Heart right ventricle (tissue), 16 donors: ENCODE data around the gene SERP1. TPM values are rescaled to one million over a fixed set of nuclear protein-coding genes. Genes with fewer than 3 reads are reported as not detected.

Source experiments
- ATAC-seq, 8 donors: fragments of 200-7000 bp; cut with Tn5 transposase; one replicate each; pipeline ENCODE4 v1.9.1; 2020; ENCODE audit warnings: mild to moderate bottlenecking in 8 of 8, moderate library complexity in 8 of 8, moderate number of reproducible peaks in 1 of 8
- DNase-seq, 2 donors: peaks; one replicate each; pipeline ENCODE4 v3.0.0-alpha.2; 2020
- H3K27ac ChIP-seq, 10 donors: fragments of 200-600 bp; sonication (generic) in 2 of 10; one replicate each; pipeline versions ENCODE4 v1.5.0 to v1.8.0; 2020 to 2022; ENCODE audit warnings: mild to moderate bottlenecking in 3 of 10
- H3K27me3 ChIP-seq, 7 donors: fragments of 200-600 bp; one replicate each; pipeline ENCODE4 v1.8.0; 2021 to 2022; ENCODE audit warnings: mild to moderate bottlenecking in 2 of 7
- H3K36me3 ChIP-seq, 9 donors: fragments of 200-600 bp; sonication (generic) in 1 of 9; one replicate each; pipeline versions ENCODE4 v1.5.0 to v1.8.0; 2020 to 2022; ENCODE audit warnings: mild to moderate bottlenecking in 2 of 9
- H3K4me1 ChIP-seq, 9 donors: fragments of 200-600 bp; sonication (generic) in 1 of 9; one replicate each; pipeline versions ENCODE4 v1.5.0 to v1.8.0; 2020 to 2022; ENCODE audit warnings: mild to moderate bottlenecking in 4 of 9
- H3K4me3 ChIP-seq, 10 donors: fragments of 200-600 bp; sonication (generic) in 2 of 10; one replicate each; pipeline versions ENCODE4 v1.5.0 to v1.8.0; 2020 to 2022; ENCODE audit warnings: mild to moderate bottlenecking in 7 of 10, moderate library complexity in 2 of 10
- H3K9me3 ChIP-seq, 11 donors: fragments of 200-600 bp in 10 of 11; sonication (generic) in 2 of 11; one replicate each; pipeline versions ENCODE4 v1.5.0 to v1.8.0; 2013 to 2022; ENCODE audit warnings: mild to moderate bottlenecking in 2 of 11, control low read depth in 1 of 11, moderate library complexity in 1 of 11
- WGBS, 2 donors: extraction: QIAGEN DNeasy Blood & Tissue Kit; methylation state at CpG; one replicate each; pipeline ENCODE4 v1.1.7; 2013; ENCODE audit warnings: inconsistent platforms in 1 of 2; 5-methylcytosine and 5-hydroxymethylcytosine counted together
- intact Hi-C, 10 donors: fragments of 100-400 bp; cut with DNase I; formaldehyde crosslinking; loops; one replicate each; pipeline versions ENCODE4 v1.11.1 to v1.14.2; 2022
- polyA plus RNA-seq, 2 donors: library from polyadenylated mRNA; stranded (reverse); fragments of 200-250 nt; gene quantifications; one replicate each; pipeline ENCODE4 v1.2.3, GENCODE V29; 2013
- total RNA-seq, 10 donors: library from RNA; stranded (reverse); fragmentation: NEBNext Ultra II Directional in 3 of 10; extraction: Animal tissue kit (Norgen Biotek cat#: 25700) in 3 of 10; gene quantifications; one replicate each; pipeline versions ENCODE4 v1.2.1 to v1.2.4, GENCODE V29; 2021 to 2023
- TF ChIP-seq, protein P1 (sequence below), 9 donors: fragments of 200-600 bp; sonication (generic) in 2 of 9; IDR thresholded peaks; one replicate each; pipeline versions ENCODE4 v1.5.0 to v1.8.0; 2021 to 2022; ENCODE audit warnings: antibody characterized with exemption in 9 of 9, mild to moderate bottlenecking in 5 of 9, moderate library complexity in 1 of 9
- donor health status: Arrhythmogenic right ventricular cardiomyopathy.
- donor health status: ischemic (EF 13 %, LVEDD 7.1; RV severe dilation, severe dysfunction).
- donor health status: healthy with polysubstance abuse.
- donor health status: DM: no; HTN: yes; CAD: no.
- donor health status: DM: no; HTN: no; CAD: no.
- donor health status: ischemic (EF 25% LVEDD 6.9; RV normal size, moderate dysfunction).
- donor health status: ischemic (EF 25% LVEDD 5.7; RV mildly dilated, moderate dysfunction).
- donor health status: healthy.
- donor health status: DM: yes; HTN: yes; CAD: no.
- donor health status: Ischemic cardiomyopathy.
- donor health status: ischemic (EF 35%, LVEDD 5.7; RV mildly dilated, moderate dysfunction).
- donor health status: nonischemic (EF 11% LVEDD 7.7; RV severe dilation, severe dysfunction).
- donor health status: DM: yes; HTN: yes; CAD: no.
- donor health status: PGD.
- donor health status: ischemic (EF 29% LVEDD 5.4; RV normal size, mild dysfunction).
- donor health status: nonischemic (EF 23%, LVEDD 6.1; RV moderate dilation, normal function).

Gene SERP1
- total and polyA plus RNA-seq, 12 donors, result 17.5 to 79.0 (median 21.9) TPM

DNA sequence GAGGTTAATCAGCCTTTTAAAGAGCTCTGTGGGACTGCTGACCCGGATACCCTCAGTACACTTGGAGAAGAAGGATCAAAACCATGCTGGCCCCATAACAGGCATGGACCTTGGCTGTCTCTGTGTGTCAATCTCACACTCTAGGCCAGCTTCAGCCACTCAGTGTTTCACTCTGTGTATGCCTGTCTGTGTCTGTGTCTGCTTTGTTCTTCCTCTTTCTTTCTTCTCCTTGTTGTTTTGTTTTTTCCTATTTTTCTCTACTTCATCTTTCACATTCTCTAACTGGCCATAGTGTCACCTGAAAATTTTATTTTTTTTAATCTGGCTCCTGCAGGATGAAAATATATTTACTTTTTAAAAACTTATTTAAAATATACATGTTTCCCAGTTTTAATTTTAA, 51.1 kb downstream of the SERP1 start:
- peak in 1 of 8 donors; percentile 33 for ATAC-seq
- intact Hi-C loops, result loop anchor here (1.0 to 10.0 kb wide), 15 partner anchors 80 to 558 kb away; partner anchors contain the start of gene TSC22D2 (in 1 of the 10)
- Histone ChIP-seq H3K27me3 (no peaks in the 10 kb centered on the region), H3K36me3 (no peaks in the 10 kb centered on the region), H3K4me3 (no peak overlapping the region), H3K27ac (no peak overlapping the region), H3K4me1 (peaks cover 0 to 10% (median 0%) of the 10 kb centered on the region in 9 donors), H3K9me3 (no peaks in the 10 kb centered on the region)
- 74 to 79% methylated on average over 1 of the region's 1 CpG for WGBS, 2 donors
- no peak for DNase-seq
- TF ChIP-seq, protein P1, sequence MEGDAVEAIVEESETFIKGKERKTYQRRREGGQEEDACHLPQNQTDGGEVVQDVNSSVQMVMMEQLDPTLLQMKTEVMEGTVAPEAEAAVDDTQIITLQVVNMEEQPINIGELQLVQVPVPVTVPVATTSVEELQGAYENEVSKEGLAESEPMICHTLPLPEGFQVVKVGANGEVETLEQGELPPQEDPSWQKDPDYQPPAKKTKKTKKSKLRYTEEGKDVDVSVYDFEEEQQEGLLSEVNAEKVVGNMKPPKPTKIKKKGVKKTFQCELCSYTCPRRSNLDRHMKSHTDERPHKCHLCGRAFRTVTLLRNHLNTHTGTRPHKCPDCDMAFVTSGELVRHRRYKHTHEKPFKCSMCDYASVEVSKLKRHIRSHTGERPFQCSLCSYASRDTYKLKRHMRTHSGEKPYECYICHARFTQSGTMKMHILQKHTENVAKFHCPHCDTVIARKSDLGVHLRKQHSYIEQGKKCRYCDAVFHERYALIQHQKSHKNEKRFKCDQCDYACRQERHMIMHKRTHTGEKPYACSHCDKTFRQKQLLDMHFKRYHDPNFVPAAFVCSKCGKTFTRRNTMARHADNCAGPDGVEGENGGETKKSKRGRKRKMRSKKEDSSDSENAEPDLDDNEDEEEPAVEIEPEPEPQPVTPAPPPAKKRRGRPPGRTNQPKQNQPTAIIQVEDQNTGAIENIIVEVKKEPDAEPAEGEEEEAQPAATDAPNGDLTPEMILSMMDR (IDR thresholded peaks at IDR 0.05), result no peak

DNA sequence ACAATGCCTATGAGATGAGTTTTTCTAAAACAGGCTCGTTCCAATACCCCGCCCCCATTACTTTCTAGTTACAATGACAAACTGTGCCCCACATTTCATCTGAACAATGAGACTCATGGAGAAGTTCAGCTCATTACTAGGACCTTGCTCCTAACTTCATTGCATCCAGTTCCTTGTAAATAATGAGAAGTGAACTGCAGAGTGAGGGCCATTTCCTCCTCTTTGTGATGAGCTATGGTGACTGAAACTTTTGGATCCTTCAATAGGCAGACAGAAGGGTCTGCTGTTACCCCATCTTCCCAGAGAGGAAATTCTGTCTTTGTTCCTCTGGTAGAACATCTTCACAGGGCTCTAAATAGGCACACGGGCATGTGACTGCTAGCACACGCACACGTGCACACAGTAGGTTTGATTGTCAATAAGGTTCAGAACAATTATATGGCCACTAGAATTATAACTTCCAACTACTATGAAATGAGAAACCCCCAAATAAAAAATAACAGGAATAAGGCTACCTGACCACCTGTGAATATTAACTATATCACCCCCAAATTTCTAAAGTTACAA, 51.8 kb downstream of the SERP1 start:
- WGBS, 2 donors, result 93 to 94% methylated on average over 5 of the region's 5 CpGs
- TF ChIP-seq, protein P1 (IDR thresholded peaks at IDR 0.05), result no peak

More for the DNA sequence above, 51.8 kb downstream of the SERP1 start:
- intact Hi-C loops, result loop anchor here in 8 of 10 donors (2.0 to 10.0 kb wide), 10 partner anchors 80 to 530 kb away; partner anchors contain the start of gene TSC22D2 (in 1 of the 8)
- Histone ChIP-seq H3K4me3 (no peak overlapping the region), H3K27me3 (no peaks in the 10 kb centered on the region), H3K4me1 (peaks cover 0 to 10% (median 0%) of the 10 kb centered on the region in 9 donors), H3K27ac (no peak overlapping the region), H3K9me3 (no peaks in the 10 kb centered on the region), H3K36me3 (no peaks in the 10 kb centered on the region)
- no peak for ATAC-seq
- DNase-seq, result no peak

Other genes with a start within 250 kb of the SERP1 start
- gene TSC22D2, start 138.2 kb downstream of the SERP1 start, total RNA-seq, result 10 to 100 TPM; 17.2 to 73.1 (median 38.9) TPM
- 10 to 100 TPM; 11.8 to 15.1 TPM for gene TSC22D2, start 138.2 kb downstream of the SERP1 start, polyA plus RNA-seq
- gene EIF2A, start 291 bp upstream of the SERP1 start, total RNA-seq, result 10 to 100 TPM; 67.5 to 86.5 (median 76.2) TPM
- gene EIF2A, start 291 bp upstream of the SERP1 start, polyA plus RNA-seq, result 10 to 100 TPM; 45.8 to 47.8 TPM
- gene SELENOT, start 56.8 kb upstream of the SERP1 start, total RNA-seq, result 10 to 100 TPM; 63.8 to 88.2 (median 76.1) TPM
- gene SELENOT, start 56.8 kb upstream of the SERP1 start, polyA plus RNA-seq, result 100 to 1,000 TPM in 1 of 2 donors, 10 to 100 TPM in 1; 15.9 to 101 TPM
- under 1 TPM in 2 of 10 donors, not detected in 8; 0.20 to 0.56 TPM for gene ERICH6, start 157.4 kb upstream of the SERP1 start, total RNA-seq
- gene ERICH6, start 157.4 kb upstream of the SERP1 start, polyA plus RNA-seq, result not detected
- 10 to 100 TPM; 11.5 to 30.7 (median 20.8) TPM for gene SIAH2, start 216.7 kb upstream of the SERP1 start, total RNA-seq
- gene SIAH2, start 216.7 kb upstream of the SERP1 start, polyA plus RNA-seq, result 10 to 100 TPM in 1 of 2 donors, 1 to 10 TPM in 1; 6.1 to 16.0 TPM